Measurements from ENCODE around the gene ATP2A3.
A peak's percentile ranks its signal among the peaks of the same experiment; 100 is the strongest.

Gene ATP2A3

GRCh38 chr17:4006745-4007211 lies 42.5 kb upstream of the ATP2A3 start:
- TF ChIP-seq CTCF (IDR thresholded peaks at IDR 0.05; ENCODE audit: low read depth, low read length), result no peak
- DNase-seq (ENCODE audit: extremely low read depth, low read depth), result no peak

GRCh38 chr17:4006165-4006589 lies 41.9 kb upstream of the ATP2A3 start:
- DNase-seq (ENCODE audit: extremely low read depth, low read depth), result no peak
- no peak for TF ChIP-seq CTCF (IDR thresholded peaks at IDR 0.05; ENCODE audit: low read depth, low read length)

- no peak for TF ChIP-seq CTCF (IDR thresholded peaks at IDR 0.05; ENCODE audit: low read depth, low read length)
- no peak for DNase-seq (ENCODE audit: extremely low read depth, low read depth)
These were observed 41.3 kb upstream of the ATP2A3 start for GRCh38 chr17:4005296-4006164.

- TF ChIP-seq CTCF (IDR thresholded peaks at IDR 0.05; ENCODE audit: low read depth, low read length), result peak; percentile 58
- DNase-seq (ENCODE audit: extremely low read depth, low read depth), result no peak
These were observed 40.5 kb upstream of the ATP2A3 start for GRCh38 chr17:4004517-4005295.

- no peak for DNase-seq (ENCODE audit: extremely low read depth, low read depth)
- no peak for TF ChIP-seq CTCF (IDR thresholded peaks at IDR 0.05; ENCODE audit: low read depth, low read length)
These were observed 39.5 kb upstream of the ATP2A3 start for GRCh38 chr17:4003501-4004421.

GRCh38 chr17:4003131-4003500 lies 38.9 kb upstream of the ATP2A3 start:
- TF ChIP-seq CTCF (IDR thresholded peaks at IDR 0.05; ENCODE audit: low read depth, low read length), result no peak
- no peak for DNase-seq (ENCODE audit: extremely low read depth, low read depth)
